Skin of body (tissue), 1 donor: ENCODE results near the gene LITAF. TPM values are rescaled to one million over a fixed set of nuclear protein-coding genes. Genes with fewer than 3 reads are reported as not detected.

Experiments used
- total RNA-seq: library from RNA; depleted of rRNA; stranded (reverse); fragments of >200 nt; gene quantifications from one replicate; pipeline ENCODE4 v1.2.3, GENCODE V29; 2014

Gene LITAF
- total RNA-seq, 1 donor from 2014 or later, result 41.3 TPM

Other genes with a start within 250 kb of the LITAF start
- gene RMI2, start 241.5 kb downstream of the LITAF start, total RNA-seq, result 8.7 TPM
- gene SNN, start 81.5 kb upstream of the LITAF start, total RNA-seq, result 11.6 TPM
- 22.9 TPM for gene TXNDC11, start 155.9 kb upstream of the LITAF start, total RNA-seq
- gene ZC3H7A, start 210.3 kb upstream of the LITAF start, total RNA-seq, result 56.5 TPM